Fibroblast of lung (primary cell): ENCODE data around the gene MSI2. TPM values are rescaled to one million over a fixed set of nuclear protein-coding genes. Genes with fewer than 3 reads are reported as not detected.

Source experiments
- DNase-seq, 2 donors: peaks; one replicate each; pipeline versions ENCODE4 v3.0.0 to v3.0.0-alpha.2; 2010; ENCODE audit warnings: low read depth in 2 of 2
- H2AFZ ChIP-seq: 2 replicates; pipeline ENCODE4 v1.5.1; 2012; ENCODE audit warnings: low read length, control low read depth, inconsistent platforms
- H3K27ac ChIP-seq: 2 replicates; pipeline ENCODE4 v1.5.1; 2011; ENCODE audit warnings: low read length, control low read depth; ENCODE audit not compliant: insufficient read depth
- H3K27me3 ChIP-seq: 2 replicates; pipeline ENCODE4 v1.5.1; 2011; ENCODE audit warnings: mild to moderate bottlenecking, low read length; ENCODE audit not compliant: control insufficient read depth, insufficient read depth
- H3K36me3 ChIP-seq: 2 replicates; pipeline ENCODE4 v1.5.1; 2011; ENCODE audit warnings: low read length; ENCODE audit not compliant: control insufficient read depth, insufficient read depth
- H3K4me1 ChIP-seq: 2 replicates; pipeline ENCODE4 v1.5.1; 2011; ENCODE audit warnings: low read length; ENCODE audit not compliant: control insufficient read depth, insufficient read depth; ENCODE audit errors: extremely low read depth
- H3K4me2 ChIP-seq: 2 replicates; pipeline ENCODE4 v1.5.1; 2011; ENCODE audit warnings: low read length, control low read depth; ENCODE audit not compliant: insufficient read depth; ENCODE audit errors: extremely low read depth
- H3K4me3 ChIP-seq, 4 experiments: fragments of 200-600 bp in 1 of 4; sonication (generic) in 1 of 4; replicated peaks in 1 of 4; 2 replicates each; pipeline ENCODE4 v1.5.1; 2011 to 2016; ENCODE audit warnings: low read length in 4 of 4, low read depth in 3 of 4, mild to moderate bottlenecking in 3 of 4, control low read depth in 2 of 4, inconsistent platforms in 1 of 4, mixed read lengths in 1 of 4; ENCODE audit not compliant: insufficient read depth in 1 of 4; ENCODE audit errors: control extremely low read depth in 1 of 4
- H3K79me2 ChIP-seq: 2 replicates; pipeline ENCODE4 v1.5.1; 2012; ENCODE audit warnings: mild to moderate bottlenecking, low read length, inconsistent platforms; ENCODE audit not compliant: control insufficient read depth, insufficient read depth
- H3K9ac ChIP-seq: 2 replicates; pipeline ENCODE4 v1.5.1; 2011; ENCODE audit warnings: mild to moderate bottlenecking, low read length, control low read depth; ENCODE audit not compliant: insufficient read depth
- H3K9me3 ChIP-seq: 2 replicates; pipeline ENCODE4 v1.5.1; 2012; ENCODE audit warnings: low read depth, low read length; ENCODE audit not compliant: control insufficient read depth, insufficient read depth
- H4K20me1 ChIP-seq: 2 replicates; pipeline ENCODE4 v1.5.1; 2011; ENCODE audit warnings: low read length; ENCODE audit not compliant: control insufficient read depth, insufficient read depth; ENCODE audit errors: extremely low read depth
- CTCF ChIP-seq, 2 donors: IDR thresholded peaks in 1 of 2; conservative IDR thresholded peaks in 1 of 2; 1 replicate in 1 of 2; 2 replicates in 1 of 2; pipeline ENCODE4 v1.5.1; 2011 to 2012; ENCODE audit warnings: low read length in 2 of 2, control low read depth in 1 of 2, inconsistent platforms in 1 of 2, low read depth in 1 of 2, mild to moderate bottlenecking in 1 of 2
- EZH2 ChIP-seq: IDR thresholded peaks from 2 replicates; pipeline ENCODE4 v1.5.1; 2012; ENCODE audit warnings: low read length, control low read depth, mild to moderate bottlenecking; ENCODE audit errors: missing control alignments
- polyA plus RNA-seq, 2 donors: library from polyadenylated mRNA; depleted of rRNA in 1 of 2; stranded (reverse) in 1 of 2; unstranded in 1 of 2; fragments of >200 nt; gene quantifications; 2 replicates each; pipeline ENCODE4 v1.2.1, GENCODE V29; 2011 to 2012; ENCODE audit warnings: missing spikeins in 1 of 2
- total RNA-seq: library from RNA; depleted of rRNA; stranded (reverse); fragments of >200 nt; gene quantifications from 2 replicates; pipeline ENCODE4 v1.2.1, GENCODE V29; 2014

MSI2 gene
- total and polyA plus RNA-seq, 2 donors (not counting 1 experiment from before 2014, with no cell fraction given): 6.8 to 14.2 TPM

GRCh38 chr17:57335195-57335792, 79.0 kb downstream of the MSI2 start:
- no peak for TF ChIP-seq EZH2
- TF ChIP-seq CTCF (conservative IDR thresholded peaks at IDR 0.05 in 1 of 2, IDR thresholded peaks at IDR 0.05 in 1 of 2; ENCODE audit: low read depth in 1 of 2, low read length in 2 of 2): no peak
- H3K27me3 ChIP-seq: no peaks in the 10 kb centered on the region
- no peaks in the 10 kb centered on the region for H4K20me1 ChIP-seq
- DNase-seq: no peak
- no peaks in the 10 kb centered on the region for H3K4me1 ChIP-seq
- no peak overlapping the region for H3K4me3 ChIP-seq
- no peaks in the 10 kb centered on the region for H3K79me2 ChIP-seq
- no peaks in the 10 kb centered on the region for H3K36me3 ChIP-seq
- H3K27ac ChIP-seq: no peak overlapping the region
- H3K4me2 ChIP-seq: no peak overlapping the region
- no peak overlapping the region for H2AFZ ChIP-seq
- no peaks in the 10 kb centered on the region for H3K9me3 ChIP-seq
- no peak overlapping the region for H3K9ac ChIP-seq

GRCh38 chr17:57337390-57337789, 81.1 kb downstream of the MSI2 start:
- Histone ChIP-seq H4K20me1 (no peaks in the 10 kb centered on the region), H3K79me2 (no peaks in the 10 kb centered on the region), H3K36me3 (no peaks in the 10 kb centered on the region), H3K4me3 (no peak overlapping the region), H3K27me3 (no peaks in the 10 kb centered on the region), H2AFZ (no peak overlapping the region), H3K9ac (no peak overlapping the region), H3K27ac (no peak overlapping the region), H3K9me3 (no peaks in the 10 kb centered on the region), H3K4me2 (no peak overlapping the region), H3K4me1 (no peaks in the 10 kb centered on the region)
- no peak for TF ChIP-seq CTCF (conservative IDR thresholded peaks at IDR 0.05 in 1 of 2, IDR thresholded peaks at IDR 0.05 in 1 of 2; ENCODE audit: low read depth in 1 of 2, low read length in 2 of 2)
- TF ChIP-seq EZH2: no peak
- DNase-seq: no peak

- Histone ChIP-seq H3K27ac (no peak overlapping the region), H3K4me1 (no peaks in the 10 kb centered on the region), H3K9me3 (no peaks in the 10 kb centered on the region), H3K4me3 (no peak overlapping the region), H3K27me3 (no peaks in the 10 kb centered on the region), H3K4me2 (no peak overlapping the region), H4K20me1 (no peaks in the 10 kb centered on the region), H3K79me2 (no peaks in the 10 kb centered on the region), H3K36me3 (no peaks in the 10 kb centered on the region), H3K9ac (no peak overlapping the region), H2AFZ (no peak overlapping the region)
- TF ChIP-seq EZH2 (no peak), CTCF (conservative IDR thresholded peaks at IDR 0.05 in 1 of 2, IDR thresholded peaks at IDR 0.05 in 1 of 2; ENCODE audit: low read depth in 1 of 2, low read length in 2 of 2) (no peak)
- no peak for DNase-seq
Measured at GRCh38 chr17:57338257-57338914, 82.1 kb downstream of the MSI2 start.
